Measurements from ENCODE around the gene LPP. TPM values are rescaled to one million over a fixed set of nuclear protein-coding genes. Genes with fewer than 3 reads are reported as not detected.

LPP gene
- total RNA-seq, 3 donors from 2014 or later = 262 to 816 (median 325) TPM

DNA sequence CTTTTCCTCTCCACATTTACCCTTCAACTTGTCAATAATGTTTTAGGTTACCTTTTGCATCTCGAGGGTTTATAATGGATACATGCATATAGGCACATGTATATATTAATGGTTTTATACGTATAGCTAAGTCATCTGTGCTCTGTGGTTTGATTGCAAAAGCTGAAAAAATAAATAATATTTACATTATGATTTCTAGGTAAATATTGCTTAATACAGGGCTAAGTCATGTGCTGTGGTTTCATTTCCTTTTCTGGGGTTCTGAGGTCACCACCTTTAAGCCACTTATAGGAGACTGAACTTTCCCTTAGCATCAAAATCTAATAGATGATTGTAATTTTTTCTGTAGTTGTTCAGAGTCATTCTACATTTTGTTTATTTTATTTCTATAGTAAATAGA lies 33.1 kb downstream of the LPP start:
- H3K9me3 ChIP-seq = no peaks in the 10 kb centered on the region
- no peak for DNase-seq
- TF ChIP-seq, protein P1, sequence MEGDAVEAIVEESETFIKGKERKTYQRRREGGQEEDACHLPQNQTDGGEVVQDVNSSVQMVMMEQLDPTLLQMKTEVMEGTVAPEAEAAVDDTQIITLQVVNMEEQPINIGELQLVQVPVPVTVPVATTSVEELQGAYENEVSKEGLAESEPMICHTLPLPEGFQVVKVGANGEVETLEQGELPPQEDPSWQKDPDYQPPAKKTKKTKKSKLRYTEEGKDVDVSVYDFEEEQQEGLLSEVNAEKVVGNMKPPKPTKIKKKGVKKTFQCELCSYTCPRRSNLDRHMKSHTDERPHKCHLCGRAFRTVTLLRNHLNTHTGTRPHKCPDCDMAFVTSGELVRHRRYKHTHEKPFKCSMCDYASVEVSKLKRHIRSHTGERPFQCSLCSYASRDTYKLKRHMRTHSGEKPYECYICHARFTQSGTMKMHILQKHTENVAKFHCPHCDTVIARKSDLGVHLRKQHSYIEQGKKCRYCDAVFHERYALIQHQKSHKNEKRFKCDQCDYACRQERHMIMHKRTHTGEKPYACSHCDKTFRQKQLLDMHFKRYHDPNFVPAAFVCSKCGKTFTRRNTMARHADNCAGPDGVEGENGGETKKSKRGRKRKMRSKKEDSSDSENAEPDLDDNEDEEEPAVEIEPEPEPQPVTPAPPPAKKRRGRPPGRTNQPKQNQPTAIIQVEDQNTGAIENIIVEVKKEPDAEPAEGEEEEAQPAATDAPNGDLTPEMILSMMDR (IDR thresholded peaks at IDR 0.05) = no peak
- H3K36me3 ChIP-seq (ENCODE audit: low read depth) = no peaks in the 10 kb centered on the region
- peaks cover 35% of the 10 kb centered on the region for H3K4me1 ChIP-seq (ENCODE audit: low read depth)
- H3K4me3 ChIP-seq = no peak overlapping the region
- no peak for ATAC-seq
- intact Hi-C loops (cut with DNase I, micrococcal nuclease) = no loop called here

DNA sequence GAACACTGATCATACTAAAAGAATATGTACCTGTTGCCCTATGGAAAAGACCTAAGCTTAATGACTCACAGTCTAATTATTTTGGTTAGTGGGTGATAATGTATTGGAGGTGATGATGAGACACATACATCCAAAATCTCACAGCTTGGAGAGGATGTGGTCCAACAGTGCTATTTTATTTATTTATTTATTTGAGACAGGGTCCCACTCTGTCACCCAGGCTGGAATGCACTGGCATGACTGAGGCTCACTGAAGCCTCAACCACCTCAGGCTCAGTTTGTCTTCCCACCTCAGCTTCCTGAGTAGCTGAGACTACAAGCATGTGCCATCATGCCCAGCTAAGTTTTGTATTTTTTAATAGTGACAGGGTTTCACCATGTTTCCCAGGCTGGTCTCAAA lies 35.0 kb downstream of the LPP start:
- H3K9me3 ChIP-seq = no peaks in the 10 kb centered on the region
- H3K4me3 ChIP-seq = no peak overlapping the region
- H3K36me3 ChIP-seq (ENCODE audit: low read depth) = no peaks in the 10 kb centered on the region
- H3K4me1 ChIP-seq (ENCODE audit: low read depth) = peaks cover 31% of the 10 kb centered on the region
- DNase-seq = no peak
- TF ChIP-seq, protein P1 (IDR thresholded peaks at IDR 0.05) = no peak
- ATAC-seq = no peak
- intact Hi-C loops (cut with DNase I, micrococcal nuclease) = no loop called here

DNA sequence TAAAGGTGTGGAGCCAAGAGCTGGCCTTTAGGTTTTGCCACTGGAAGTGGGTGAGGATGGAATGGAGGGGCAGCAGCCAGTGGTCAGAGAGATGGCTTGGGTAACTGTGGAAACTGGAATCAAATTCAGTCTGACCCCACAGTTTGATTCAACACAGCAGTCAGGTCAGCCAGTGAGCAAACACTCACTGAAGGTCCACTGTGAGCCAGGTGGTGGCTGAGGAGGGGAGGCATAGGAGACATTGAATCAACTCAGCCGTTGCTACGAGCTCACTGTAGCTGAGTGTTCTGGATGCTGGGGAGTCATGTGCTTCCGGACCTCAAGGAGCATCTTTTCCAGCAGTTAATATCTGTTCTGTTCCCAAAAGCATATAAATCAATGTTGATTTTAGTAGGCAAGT lies 37.5 kb downstream of the LPP start:
- no peaks in the 10 kb centered on the region for H3K36me3 ChIP-seq (ENCODE audit: low read depth)
- H3K4me3 ChIP-seq = no peak overlapping the region
- no peaks in the 10 kb centered on the region for H3K9me3 ChIP-seq
- ATAC-seq (no peak), DNase-seq (no peak)
- H3K4me1 ChIP-seq (ENCODE audit: low read depth) = peaks cover 11% of the 10 kb centered on the region
- intact Hi-C loops (cut with DNase I, micrococcal nuclease) = no loop called here
- TF ChIP-seq, protein P1 (IDR thresholded peaks at IDR 0.05) = no peak

DNA sequence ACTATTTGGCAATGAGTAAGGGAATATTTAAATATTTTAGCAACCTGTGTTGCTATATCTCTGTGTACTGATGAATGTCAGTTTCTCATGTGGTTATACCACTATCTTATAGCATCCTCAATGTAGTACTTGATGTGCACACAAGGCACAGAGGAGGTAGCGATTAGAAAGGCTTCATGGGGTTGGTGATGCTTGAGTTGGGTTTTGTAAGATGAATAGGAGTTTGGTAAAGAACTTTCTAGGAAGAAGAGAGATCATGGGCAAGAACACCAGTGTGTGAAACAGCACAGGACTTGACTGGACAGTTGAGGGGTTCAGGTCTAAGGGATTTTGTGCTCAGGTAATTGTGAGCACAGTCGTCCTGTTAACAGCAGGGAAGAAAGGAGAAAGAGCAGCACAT lies 38.1 kb downstream of the LPP start:
- intact Hi-C loops (cut with DNase I, micrococcal nuclease) = no loop called here
- Histone ChIP-seq H3K36me3 (ENCODE audit: low read depth) (no peaks in the 10 kb centered on the region), H3K9me3 (no peaks in the 10 kb centered on the region), H3K4me3 (no peak overlapping the region), H3K4me1 (ENCODE audit: low read depth) (peaks cover 5% of the 10 kb centered on the region)
- DNase-seq (no peak), ATAC-seq (no peak)
- TF ChIP-seq, protein P1 (IDR thresholded peaks at IDR 0.05) = no peak

DNA sequence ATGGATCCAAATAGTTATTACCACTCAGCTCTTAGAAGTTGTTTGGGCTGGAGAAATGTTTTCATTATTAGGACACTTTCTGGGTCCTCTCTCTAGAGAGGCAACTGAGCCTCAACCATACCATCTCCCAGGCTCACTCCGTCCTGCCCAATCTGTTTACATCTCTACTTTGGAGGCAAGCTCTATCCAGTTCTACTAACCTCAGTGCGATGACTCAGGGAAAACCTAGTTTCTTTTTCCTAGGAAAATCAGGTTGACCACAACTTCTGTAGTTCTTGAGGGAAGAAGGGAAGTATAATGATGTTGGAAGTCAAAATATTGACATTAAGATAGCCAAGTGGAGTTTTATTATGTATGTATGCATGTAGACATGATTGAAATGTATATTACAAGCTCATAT lies 40.4 kb downstream of the LPP start:
- Histone ChIP-seq H3K4me1 (ENCODE audit: low read depth) (peaks cover 20% of the 10 kb centered on the region), H3K4me3 (no peak overlapping the region), H3K9me3 (no peaks in the 10 kb centered on the region), H3K36me3 (ENCODE audit: low read depth) (no peaks in the 10 kb centered on the region)
- ATAC-seq (peak; percentile 7), DNase-seq (no peak)
- intact Hi-C loops (cut with DNase I, micrococcal nuclease) = no loop called here
- TF ChIP-seq, protein P1 (IDR thresholded peaks at IDR 0.05) = no peak
